Body of pancreas (tissue), 4 donors: ENCODE results near the gene RAB25. TPM values are rescaled to one million over a fixed set of nuclear protein-coding genes. Genes with fewer than 3 reads are reported as not detected.

ENCODE experiments used
- ATAC-seq: fragments of 150-250 bp; one replicate; pipeline ENCODE4 v1.9.1; 2016
- DNase-seq, 4 donors: peaks; one replicate each; pipeline ENCODE4 v3.0.0-alpha.2; 2019
- H3K27ac ChIP-seq, 4 donors: fragments of 200-600 bp; sonication (generic); 1 replicate in 3 of 4; 2 replicates in 1 of 4; pipeline versions ENCODE4 v1.5.1 to v1.6.1; 2016 to 2019; ENCODE audit warnings: mild to moderate bottlenecking in 1 of 4, mixed read lengths in 1 of 4, moderate library complexity in 1 of 4
- H3K27me3 ChIP-seq, 2 donors: fragments of 200-600 bp; sonication (generic); one replicate each; pipeline ENCODE4 v1.6.0; 2016; ENCODE audit warnings: mild to moderate bottlenecking in 1 of 2
- H3K36me3 ChIP-seq, 2 donors: fragments of 200-600 bp; sonication (generic); replicated peaks in 1 of 2; 2 replicates each; pipeline ENCODE4 v1.5.1; 2016; ENCODE audit warnings: low read depth in 2 of 2; ENCODE audit not compliant: insufficient read depth in 1 of 2
- H3K4me1 ChIP-seq: fragments of 200-600 bp; sonication (generic); one replicate; pipeline ENCODE4 v1.6.0; 2016
- H3K4me3 ChIP-seq, 2 donors: fragments of 200-600 bp; sonication (generic); 1 replicate in 1 of 2; 2 replicates in 1 of 2; pipeline ENCODE4 v1.5.1; 2016 to 2019
- H3K9me3 ChIP-seq, 3 donors: fragments of 200-600 bp; sonication (generic); 1 replicate in 2 of 3; 2 replicates in 1 of 3; pipeline ENCODE4 v1.5.1; 2016
- CTCF ChIP-seq, 7 experiments: fragments of 450-650 bp in 4 of 7; fragments of 200-600 bp in 3 of 7; sonication (generic) in 3 of 7; IDR thresholded peaks; one replicate each; pipeline ENCODE4 v1.5.1; 2016 to 2019; ENCODE audit warnings: antibody characterized with exemption in 7 of 7
- POLR2A ChIP-seq, 3 donors: fragments of 450-650 bp; IDR thresholded peaks; one replicate each; pipeline ENCODE4 v1.6.1; 2016; ENCODE audit warnings: antibody characterized with exemption in 3 of 3, mild to moderate bottlenecking in 2 of 3
- WGBS, 2 donors: methylation state at CpG; one replicate each; pipeline ENCODE4 v1.1.5; 2017; 5-methylcytosine and 5-hydroxymethylcytosine counted together
- intact Hi-C: fragments of 100-400 bp; cut with DNase I; formaldehyde crosslinking; loops from one replicate; pipeline ENCODE4 v1.15.1; 2023
- total RNA-seq, 2 donors: library from RNA; depleted of rRNA; stranded (reverse); fragments of >200 nt; gene quantifications; one replicate each; pipeline ENCODE4 v1.1.0, GENCODE V29; 2016

Gene RAB25
- total RNA-seq, 2 donors from 2014 or later: 31.3 to 66.7 TPM

- Histone ChIP-seq H3K27ac (peak overlapping the region; percentile 57 to 98 (median 86)), H3K4me1 (peaks cover 72% of the 10 kb centered on the region), H3K27me3 (no peaks in the 10 kb centered on the region), H3K4me3 (no peak overlapping the region), H3K9me3 (no peaks in the 10 kb centered on the region), H3K36me3 (no peaks in the 10 kb centered on the region)
- peak in 1 of 4 donors; percentile 41 for DNase-seq
- TF ChIP-seq POLR2A (IDR thresholded peaks at IDR 0.05) (no peak), CTCF (IDR thresholded peaks at IDR 0.05) (no peak)
- WGBS, 2 donors: 54 to 56% methylated on average over 11 to 13 of the region's 13 CpGs
- intact Hi-C loops: no loop called here
- ATAC-seq: no peak
Observed at GRCh38 chr1:156117414-156118176, 56.6 kb downstream of the RAB25 start.

GRCh38 chr1:156118177-156118868 lies 57.4 kb downstream of the RAB25 start:
- no peaks in the 10 kb centered on the region for H3K9me3 ChIP-seq
- WGBS, 2 donors: 6 to 20% methylated on average over 8 of the region's 8 CpGs
- TF ChIP-seq CTCF (IDR thresholded peaks at IDR 0.05): no peak
- TF ChIP-seq POLR2A (IDR thresholded peaks at IDR 0.05): peak; percentile 62 to 81 (median 72)
- peak; percentile 78 to 89 (median 88) for DNase-seq
- H3K27ac ChIP-seq: peak overlapping the region; percentile 57 to 98 (median 86)
- ATAC-seq: peak; percentile 22
- peaks cover 80% of the 10 kb centered on the region for H3K4me1 ChIP-seq
- no peak overlapping the region for H3K4me3 ChIP-seq
- intact Hi-C loops: no loop called here
- no peaks in the 10 kb centered on the region for H3K36me3 ChIP-seq
- H3K27me3 ChIP-seq: no peaks in the 10 kb centered on the region

GRCh38 chr1:156119503-156120209 lies 58.7 kb downstream of the RAB25 start:
- H3K4me3 ChIP-seq: no peak overlapping the region
- no peaks in the 10 kb centered on the region for H3K27me3 ChIP-seq
- no peaks in the 10 kb centered on the region for H3K36me3 ChIP-seq
- H3K27ac ChIP-seq: peak overlapping the region; percentile 57 to 98 (median 86)
- H3K9me3 ChIP-seq: no peaks in the 10 kb centered on the region
- DNase-seq (peak in 3 of 4 donors; percentile 26 to 57 (median 56)), ATAC-seq (no peak)
- TF ChIP-seq CTCF (IDR thresholded peaks at IDR 0.05): no peak
- no peak for TF ChIP-seq POLR2A (IDR thresholded peaks at IDR 0.05)
- WGBS, 2 donors: 55 to 70% methylated on average over 2 to 3 of the region's 3 CpGs
- peaks cover 84% of the 10 kb centered on the region for H3K4me1 ChIP-seq
- intact Hi-C loops: no loop called here

Other genes with a start within 250 kb of the RAB25 start
- 10 to 100 TPM; 26.7 to 44.4 TPM for gene GON4L, start 203.9 kb upstream of the RAB25 start, total RNA-seq
- 1 to 10 TPM; 1.3 to 5.4 TPM for gene SYT11, start 201.6 kb upstream of the RAB25 start, total RNA-seq
- gene RIT1, start 149.8 kb upstream of the RAB25 start, total RNA-seq: 10 to 100 TPM in 1 of 2 donors, 1 to 10 TPM in 1; 6.9 to 16.1 TPM
- 10 to 100 TPM; 32.7 to 40.5 TPM for gene KHDC4, start 126.7 kb upstream of the RAB25 start, total RNA-seq
- under 1 TPM in 1 of 2 donors, not detected in 1; 0.26 TPM for gene RXFP4, start 119.5 kb upstream of the RAB25 start, total RNA-seq
- 10 to 100 TPM; 31.9 to 32.6 TPM for gene ARHGEF2, start 82.6 kb upstream of the RAB25 start, total RNA-seq
- 100 to 1,000 TPM; 179 to 291 TPM for gene SSR2, start 40.2 kb upstream of the RAB25 start, total RNA-seq
- 10 to 100 TPM; 16.5 to 16.9 TPM for gene UBQLN4, start 7.4 kb upstream of the RAB25 start, total RNA-seq
- gene LAMTOR2, start 6.4 kb upstream of the RAB25 start, total RNA-seq: 10 to 100 TPM; 44.2 to 47.5 TPM
- gene MEX3A, start 21.3 kb downstream of the RAB25 start, total RNA-seq: 1 to 10 TPM in 1 of 2 donors, under 1 TPM in 1; 0.99 to 4.7 TPM
- 100 to 1,000 TPM; 152 to 186 TPM for gene LMNA, start 53.6 kb downstream of the RAB25 start, total RNA-seq
- gene SEMA4A, start 92.4 kb downstream of the RAB25 start, total RNA-seq: 10 to 100 TPM in 1 of 2 donors, 1 to 10 TPM in 1; 2.6 to 11.9 TPM
- 10 to 100 TPM in 1 of 2 donors, 1 to 10 TPM in 1; 5.2 to 13.2 TPM for gene SLC25A44, start 132.9 kb downstream of the RAB25 start, total RNA-seq
- gene PMF1, start 151.8 kb downstream of the RAB25 start, total RNA-seq: 10 to 100 TPM; 37.6 to 43.1 TPM
- gene BGLAP, start 181.0 kb downstream of the RAB25 start, total RNA-seq: under 1 TPM in 1 of 2 donors, not detected in 1; 0.52 TPM
- gene PAQR6, start 186.9 kb downstream of the RAB25 start, total RNA-seq: under 1 TPM in 1 of 2 donors, not detected in 1; 0.33 TPM
- gene SMG5, start 221.7 kb downstream of the RAB25 start, total RNA-seq: 10 to 100 TPM; 28.3 to 35.6 TPM
- 1 to 10 TPM in 1 of 2 donors, not detected in 1; 2.3 TPM for gene TMEM79, start 223.2 kb downstream of the RAB25 start, total RNA-seq
- 10 to 100 TPM; 16.5 to 24.4 TPM for gene GLMP, start 234.5 kb downstream of the RAB25 start, total RNA-seq
- not detected for gene VHLL, start 238.1 kb downstream of the RAB25 start, total RNA-seq